MCF 10A (cell line): ENCODE data around the gene METTL1. TPM values are rescaled to one million over a fixed set of nuclear protein-coding genes. Genes with fewer than 3 reads are reported as not detected.

Experiments used
- BruUV-seq: library from RNA; stranded (reverse); fragments of 400-500 nt; replicated peaks from 2 replicates; lab custom pipeline; 2021; lab: Mats Ljungman, UMichigan
- CTCF ChIA-PET: fragments of 300-600 bp; sonication (Branson Sonifier 250); formaldehyde crosslinking; extraction: SDS; loops from one replicate; lab custom pipeline; 2021; ENCODE audit warnings: antibody characterized with exemption, inconsistent platforms; lab: Yijun Ruan, JAX
- POLR2A ChIA-PET: fragments of 300-600, 350-650 bp; sonication (Branson Sonifier 250); formaldehyde crosslinking; extraction: SDS; loops from one replicate; lab custom pipeline; 2020; ENCODE audit warnings: antibody characterized with exemption, inconsistent platforms; lab: Yijun Ruan, JAX
- DNase-seq: peaks from one replicate; pipeline ENCODE4 v3.0.0-alpha.2; 2018; ENCODE audit not compliant: unreplicated experiment
- H3K27ac Mint-ChIP-seq: one replicate; pipeline ENCODE4 v1.8.0; 2022; ENCODE audit warnings: mild to moderate bottlenecking, low read depth, mixed read lengths; ENCODE audit not compliant: unreplicated experiment
- H3K27me3 Mint-ChIP-seq: one replicate; pipeline ENCODE4 v1.8.0; 2022; ENCODE audit warnings: mixed read lengths; ENCODE audit not compliant: insufficient read depth, unreplicated experiment
- H3K36me3 Mint-ChIP-seq: one replicate; pipeline ENCODE4 v1.8.0; 2022; ENCODE audit warnings: mild to moderate bottlenecking, moderate library complexity, mixed read lengths; ENCODE audit not compliant: insufficient read depth, unreplicated experiment
- H3K4me1 Mint-ChIP-seq: one replicate; pipeline ENCODE4 v1.8.0; 2022; ENCODE audit warnings: mixed read lengths; ENCODE audit not compliant: insufficient read depth, unreplicated experiment
- H3K4me3 Mint-ChIP-seq: one replicate; pipeline ENCODE4 v1.8.0; 2022; ENCODE audit warnings: mild to moderate bottlenecking, moderate library complexity, mixed read lengths; ENCODE audit not compliant: unreplicated experiment
- H3K9me3 Mint-ChIP-seq: one replicate; pipeline ENCODE4 v1.8.0; 2022; ENCODE audit warnings: mixed read lengths; ENCODE audit not compliant: unreplicated experiment
- CTCF ChIP-seq: fragments of 200-600 bp; IDR thresholded peaks from one replicate; pipeline ENCODE4 v1.8.0; 2022; ENCODE audit warnings: antibody characterized with exemption, mild to moderate bottlenecking; ENCODE audit not compliant: unreplicated experiment
- intact Hi-C: fragments of 100-400 bp; cut with micrococcal nuclease; formaldehyde crosslinking; loops from 2 replicates; pipeline ENCODE4 v1.14.1; 2022
- total RNA-seq: library from RNA; stranded (reverse); gene quantifications from 2 replicates; pipeline ENCODE4 v1.2.3, GENCODE V29; 2022

Gene METTL1
- total RNA-seq, 1 experiment from 2014 or later, result 40.6 TPM

DNA sequence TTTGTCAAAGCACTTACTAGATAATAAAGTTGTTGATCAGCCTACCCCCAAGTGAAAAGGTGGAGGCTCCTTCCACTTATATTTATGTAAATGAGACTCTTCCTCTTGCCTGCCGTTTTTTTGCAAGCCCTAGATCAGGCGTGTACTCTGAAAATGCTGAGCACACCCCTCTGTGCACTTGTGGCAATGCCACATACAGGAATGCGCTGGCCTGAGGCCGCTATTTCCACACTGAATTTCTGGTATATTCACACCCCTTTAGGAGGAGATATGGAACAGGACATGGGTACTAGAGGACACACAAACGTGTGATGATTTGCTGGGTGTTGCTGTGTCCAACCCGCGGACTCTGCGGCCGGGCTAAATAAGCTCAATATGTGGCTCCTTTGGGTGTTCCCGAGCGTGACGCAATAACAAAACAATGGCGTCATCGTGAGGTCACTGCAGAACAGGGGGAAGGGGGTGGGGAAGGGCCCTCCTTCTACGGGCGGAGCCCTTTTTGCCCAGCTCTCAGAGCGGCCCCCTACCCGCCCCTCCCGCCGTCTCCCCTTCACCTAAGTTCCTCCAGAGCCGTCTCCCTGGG is 27.6 kb downstream of the METTL1 start:
- peaks cover 43% of the 10 kb centered on the region for H3K36me3 Mint-ChIP-seq
- H3K4me1 Mint-ChIP-seq, result peaks cover 11% of the 10 kb centered on the region
- ChIA-PET CTCF (interaction anchor here (0.8 to 1.7 kb wide), 2 partner anchors 18 to 22 kb away, joined by 5 to 11 read pairs; no protein-coding TSS in a partner anchor), POLR2A (interaction anchor here (0.5 to 2.5 kb wide), 25 partner anchors 8 to 1115 kb away, joined by 3 to 20 read pairs (median 5); partner anchors contain the start of genes CDK4, EEF1AKMT3, MARCHF9 and METTL1)
- peak overlapping the region; percentile 100 for H3K4me3 Mint-ChIP-seq
- TSS peak; percentile 34 for BruUV-seq
- TF ChIP-seq CTCF, result no peak
- peaks cover 22% of the 10 kb centered on the region for H3K27me3 Mint-ChIP-seq
- intact Hi-C loops, result loop anchor here (1.0 kb wide), 1 partner anchor 18 kb away; no protein-coding TSS in a partner anchor
- DNase-seq, result no peak
- H3K9me3 Mint-ChIP-seq, result no peaks in the 10 kb centered on the region
- peak overlapping the region; percentile 100 for H3K27ac Mint-ChIP-seq

DNA sequence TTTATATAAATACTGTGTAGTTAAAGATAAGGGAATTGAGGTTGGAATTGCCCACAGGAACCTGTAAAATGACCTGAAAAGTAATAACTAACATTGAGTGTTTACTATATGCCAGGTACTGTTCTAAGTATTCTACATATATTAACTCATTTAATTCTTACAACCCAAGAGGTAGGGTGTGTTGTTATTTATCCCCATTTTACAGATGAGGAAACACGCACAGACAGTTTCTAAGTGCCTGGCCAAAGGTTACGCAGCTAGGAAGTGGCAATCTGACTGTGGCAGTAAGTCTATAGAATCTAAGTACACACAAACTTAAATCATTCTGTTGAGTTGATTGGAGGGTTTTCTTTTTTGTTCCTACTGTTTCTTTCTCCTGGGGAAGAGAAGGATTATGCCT is 28.1 kb downstream of the METTL1 start:
- H3K9me3 Mint-ChIP-seq, result no peaks in the 10 kb centered on the region
- H3K27ac Mint-ChIP-seq, result peak overlapping the region; percentile 100
- BruUV-seq, result no TSS peak
- H3K4me3 Mint-ChIP-seq, result peak overlapping the region; percentile 100
- POLR2A ChIA-PET, result interaction anchor here (0.7 to 2.5 kb wide), 7 partner anchors 8 to 197 kb away, joined by 3 to 20 read pairs (median 4); partner anchors contain the start of genes CDK4 and MARCHF9
- intact Hi-C loops, result loop anchor here (1.0 kb wide), 1 partner anchor 17 kb away; no protein-coding TSS in a partner anchor
- peaks cover 38% of the 10 kb centered on the region for H3K36me3 Mint-ChIP-seq
- H3K27me3 Mint-ChIP-seq, result peaks cover 27% of the 10 kb centered on the region
- no peak for DNase-seq
- H3K4me1 Mint-ChIP-seq, result peaks cover 11% of the 10 kb centered on the region
- TF ChIP-seq CTCF, result no peak
- CTCF ChIA-PET, result interaction anchor here (1.7 kb wide), 1 partner anchor 17 kb away, joined by 11 read pairs; no protein-coding TSS in a partner anchor

GRCh38 chr12:57741844-57742738 is 29.8 kb downstream of the METTL1 start:
- Mint-ChIP-seq H3K36me3 (peaks cover 21% of the 10 kb centered on the region), H3K27ac (no peak overlapping the region), H3K9me3 (no peaks in the 10 kb centered on the region), H3K4me3 (no peak overlapping the region), H3K4me1 (peaks cover 12% of the 10 kb centered on the region), H3K27me3 (peaks cover 35% of the 10 kb centered on the region)
- intact Hi-C loops, result no loop called here
- no peak for TF ChIP-seq CTCF
- ChIA-PET CTCF (interaction anchor here (0.6 to 1.6 kb wide), 2 partner anchors 9 to 16 kb away, joined by 3 to 11 read pairs; no protein-coding TSS in a partner anchor), POLR2A (interaction anchor here (0.6 to 1.8 kb wide), 3 partner anchors 16 to 48 kb away, joined by 4 read pairs; no protein-coding TSS in a partner anchor)
- BruUV-seq, result no TSS peak
- peak; percentile 37 for DNase-seq
